Ramos (cell line): ENCODE measurements around the gene CFAP45.

ENCODE experiments used
- in situ Hi-C: fragments of 300-500 bp; cut with MboI; formaldehyde crosslinking; loops from one replicate; pipeline ENCODE4 v1.14.3; 2022; ENCODE audit warnings: low sequenced_read_pairs; ENCODE audit not compliant: unreplicated experiment

Gene CFAP45

GRCh38 chr1:159924791-159925718 is 25.1 kb upstream of the CFAP45 start, which contains the start of gene TAGLN2:
TSS of gene TAGLN2 (minus strand) at chr1:159925507. CDS start at chr1:159920509, 4,998 bp downstream.
- in situ Hi-C loops: no loop called here

GRCh38 chr1:159924025-159924790 is 24.2 kb upstream of the CFAP45 start:
- in situ Hi-C loops: no loop called here

GRCh38 chr1:159923203-159924024 is 23.4 kb upstream of the CFAP45 start:
- in situ Hi-C loops: no loop called here

GRCh38 chr1:159922511-159923202 is 22.7 kb upstream of the CFAP45 start:
- in situ Hi-C loops: no loop called here

GRCh38 chr1:159921700-159922504 is 21.9 kb upstream of the CFAP45 start:
- in situ Hi-C loops: no loop called here

GRCh38 chr1:159921251-159921650 is 21.3 kb upstream of the CFAP45 start:
- in situ Hi-C loops: no loop called here

GRCh38 chr1:159920651-159921050 is 20.7 kb upstream of the CFAP45 start:
- in situ Hi-C loops: no loop called here

GRCh38 chr1:159920202-159920601 is 20.2 kb upstream of the CFAP45 start:
- in situ Hi-C loops: no loop called here

GRCh38 chr1:159919236-159919865 is 19.4 kb upstream of the CFAP45 start:
- in situ Hi-C loops: no loop called here

- in situ Hi-C loops: no loop called here
Measured at GRCh38 chr1:159918352-159919200, 18.6 kb upstream of the CFAP45 start.

- in situ Hi-C loops: no loop called here
Measured at GRCh38 chr1:159917533-159918351, 17.8 kb upstream of the CFAP45 start.

- in situ Hi-C loops: no loop called here
Measured at GRCh38 chr1:159916242-159917051, 16.5 kb upstream of the CFAP45 start.

- in situ Hi-C loops: no loop called here
Measured at GRCh38 chr1:159915571-159916241, 15.7 kb upstream of the CFAP45 start.

GRCh38 chr1:159914252-159915018 is 14.5 kb upstream of the CFAP45 start:
- in situ Hi-C loops: no loop called here
